ENCODE measurements around the gene WBP2.

- no peak for TF ChIP-seq POLR2AphosphoS5 (IDR thresholded peaks at IDR 0.05; ENCODE audit: low read depth, low read length)
- TF ChIP-seq TAF1 (IDR thresholded peaks at IDR 0.05; ENCODE audit: borderline replicate concordance, insufficient read depth, low read length), result no peak
- TF ChIP-seq FOXP2 (optimal IDR thresholded peaks at IDR 0.05; ENCODE audit: borderline replicate concordance, extremely low read depth, extremely low read length, insufficient read depth), result no peak
- no peak for TF ChIP-seq REST (IDR thresholded peaks at IDR 0.05; ENCODE audit: insufficient read depth in 1 of 2, low read depth in 2 of 2, low read length in 2 of 2)
- TF ChIP-seq SIN3A (IDR thresholded peaks at IDR 0.05; ENCODE audit: borderline replicate concordance, insufficient read depth, low read length), result no peak
These were observed 34.7 kb downstream of the WBP2 start for GRCh38 chr17:75820094-75821080.
